Vagina (tissue), 2 donors: ENCODE results near the gene URI1. TPM values are rescaled to one million over a fixed set of nuclear protein-coding genes. Genes with fewer than 3 reads are reported as not detected.

Experiments
- DNase-seq, 2 donors: peaks; one replicate each; pipeline ENCODE4 v3.0.0-alpha.2; 2017; ENCODE audit errors: extremely low spot score in 2 of 2
- H3K27ac ChIP-seq: fragments of 200-600 bp; sonication (generic); one replicate; pipeline ENCODE4 v1.5.1; 2019
- H3K27me3 ChIP-seq: fragments of 200-600 bp; sonication (generic); one replicate; pipeline ENCODE4 v1.5.1; 2019
- H3K36me3 ChIP-seq, 2 donors: fragments of 200-600 bp; sonication (generic); one replicate each; pipeline ENCODE4 v1.5.1; 2017 to 2019
- H3K4me1 ChIP-seq: fragments of 200-600 bp; sonication (generic); one replicate; pipeline ENCODE4 v1.5.1; 2019
- H3K4me3 ChIP-seq, 2 donors: fragments of 200-600 bp; sonication (generic); 1 replicate in 1 of 2; 2 replicates in 1 of 2; pipeline ENCODE4 v1.5.1; 2016 to 2019
- H3K9me3 ChIP-seq: fragments of 200-600 bp; sonication (generic); one replicate; pipeline ENCODE4 v1.5.1; 2019
- POLR2A ChIP-seq, 2 donors: fragments of 450-650 bp; IDR thresholded peaks; one replicate each; pipeline ENCODE4 v1.6.1; 2017; ENCODE audit warnings: antibody characterized with exemption in 2 of 2, mild to moderate bottlenecking in 2 of 2, moderate library complexity in 2 of 2
- POLR2AphosphoS5 ChIP-seq, 2 donors: sonication (generic); formaldehyde crosslinking; IDR thresholded peaks; one replicate each; pipeline ENCODE4 v1.9.0; 2017; ENCODE audit warnings: antibody characterized with exemption in 2 of 2, mild to moderate bottlenecking in 2 of 2, low read depth in 1 of 2; ENCODE audit not compliant: insufficient read depth in 1 of 2
- intact Hi-C: fragments of 100-400 bp; cut with DNase I; formaldehyde crosslinking; loops from one replicate; pipeline ENCODE4 v1.15.1; 2023
- total RNA-seq: library from RNA; depleted of rRNA; stranded (reverse); fragments of >200 nt; gene quantifications from one replicate; pipeline ENCODE4 v1.2.3, GENCODE V29; 2016
- TF ChIP-seq, protein P1 (sequence below), 3 experiments: fragments of 450-650 bp in 2 of 3; fragments of 200-600 bp in 1 of 3; sonication (generic) in 1 of 3; IDR thresholded peaks; one replicate each; pipeline ENCODE4 v1.5.1; 2017 to 2019; ENCODE audit warnings: antibody characterized with exemption in 3 of 3, mild to moderate bottlenecking in 2 of 3, moderate library complexity in 2 of 3

The URI1 gene
- total RNA-seq, 1 donor from 2014 or later: 39.8 TPM

DNA sequence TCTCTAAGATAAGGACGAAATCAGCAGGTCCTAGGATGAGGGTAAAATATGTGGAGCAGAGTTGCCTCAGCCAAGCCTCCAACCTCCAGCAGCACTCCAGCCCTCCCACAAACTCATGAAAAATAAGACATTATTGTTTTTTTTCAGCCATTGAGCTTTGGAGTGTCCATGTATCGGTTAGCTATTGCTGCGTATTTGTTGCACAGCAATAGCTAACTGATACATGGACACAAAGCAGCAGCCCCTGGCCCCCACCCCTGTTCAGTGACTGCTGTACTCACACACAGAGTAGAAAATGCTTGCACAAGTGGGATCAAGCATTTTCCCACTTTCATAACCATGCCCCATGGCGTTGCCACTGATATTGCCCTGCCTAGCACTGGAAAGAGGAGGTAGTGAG is 19.1 kb upstream of the URI1 start:
- intact Hi-C loops: no loop called here
- TF ChIP-seq POLR2A (IDR thresholded peaks at IDR 0.05): no peak
- TF ChIP-seq, protein P1, sequence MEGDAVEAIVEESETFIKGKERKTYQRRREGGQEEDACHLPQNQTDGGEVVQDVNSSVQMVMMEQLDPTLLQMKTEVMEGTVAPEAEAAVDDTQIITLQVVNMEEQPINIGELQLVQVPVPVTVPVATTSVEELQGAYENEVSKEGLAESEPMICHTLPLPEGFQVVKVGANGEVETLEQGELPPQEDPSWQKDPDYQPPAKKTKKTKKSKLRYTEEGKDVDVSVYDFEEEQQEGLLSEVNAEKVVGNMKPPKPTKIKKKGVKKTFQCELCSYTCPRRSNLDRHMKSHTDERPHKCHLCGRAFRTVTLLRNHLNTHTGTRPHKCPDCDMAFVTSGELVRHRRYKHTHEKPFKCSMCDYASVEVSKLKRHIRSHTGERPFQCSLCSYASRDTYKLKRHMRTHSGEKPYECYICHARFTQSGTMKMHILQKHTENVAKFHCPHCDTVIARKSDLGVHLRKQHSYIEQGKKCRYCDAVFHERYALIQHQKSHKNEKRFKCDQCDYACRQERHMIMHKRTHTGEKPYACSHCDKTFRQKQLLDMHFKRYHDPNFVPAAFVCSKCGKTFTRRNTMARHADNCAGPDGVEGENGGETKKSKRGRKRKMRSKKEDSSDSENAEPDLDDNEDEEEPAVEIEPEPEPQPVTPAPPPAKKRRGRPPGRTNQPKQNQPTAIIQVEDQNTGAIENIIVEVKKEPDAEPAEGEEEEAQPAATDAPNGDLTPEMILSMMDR (IDR thresholded peaks at IDR 0.05): no peak
- no peak for TF ChIP-seq POLR2AphosphoS5 (IDR thresholded peaks at IDR 0.05; ENCODE audit: insufficient read depth in 1 of 2, low read depth in 1 of 2)
- Histone ChIP-seq H3K27me3 (no peaks in the 10 kb centered on the region), H3K27ac (no peak overlapping the region), H3K4me3 (no peak overlapping the region), H3K9me3 (no peaks in the 10 kb centered on the region), H3K36me3 (no peaks in the 10 kb centered on the region), H3K4me1 (no peaks in the 10 kb centered on the region)
- no peak for DNase-seq

GRCh38 chr19:29923653-29924052 is 18.4 kb upstream of the URI1 start:
- no peak for DNase-seq
- Histone ChIP-seq H3K36me3 (no peaks in the 10 kb centered on the region), H3K27ac (no peak overlapping the region), H3K4me3 (no peak overlapping the region), H3K27me3 (no peaks in the 10 kb centered on the region), H3K9me3 (no peaks in the 10 kb centered on the region), H3K4me1 (no peaks in the 10 kb centered on the region)
- TF ChIP-seq POLR2A (IDR thresholded peaks at IDR 0.05): no peak
- TF ChIP-seq, protein P1 (IDR thresholded peaks at IDR 0.05): no peak
- TF ChIP-seq POLR2AphosphoS5 (IDR thresholded peaks at IDR 0.05; ENCODE audit: insufficient read depth in 1 of 2, low read depth in 1 of 2): no peak
- intact Hi-C loops: no loop called here

DNA sequence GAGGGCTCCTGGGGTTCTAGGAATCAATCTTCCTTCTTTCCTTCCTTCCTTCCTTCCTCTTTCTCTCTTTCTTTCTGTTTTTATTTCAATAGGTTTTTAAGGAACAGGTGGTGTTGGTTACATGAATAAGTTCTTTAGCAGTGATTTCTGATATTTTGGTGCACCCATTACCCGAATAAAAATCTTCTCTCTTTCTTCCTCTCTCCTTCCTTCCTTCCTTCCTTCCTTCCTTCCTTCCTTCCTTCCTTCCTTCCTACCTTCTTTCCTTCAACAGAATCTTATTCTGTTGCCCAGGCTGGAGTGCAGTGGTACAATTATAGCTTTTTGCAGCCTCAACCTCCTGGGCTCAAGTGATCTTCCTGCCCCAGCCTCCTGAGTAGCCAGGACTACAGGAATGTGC is 16.0 kb upstream of the URI1 start:
- no peak overlapping the region for H3K27ac ChIP-seq
- no peaks in the 10 kb centered on the region for H3K9me3 ChIP-seq
- TF ChIP-seq POLR2AphosphoS5 (IDR thresholded peaks at IDR 0.05; ENCODE audit: insufficient read depth in 1 of 2, low read depth in 1 of 2) (no peak), POLR2A (IDR thresholded peaks at IDR 0.05) (no peak)
- TF ChIP-seq, protein P1 (IDR thresholded peaks at IDR 0.05): no peak
- H3K4me3 ChIP-seq: no peak overlapping the region
- intact Hi-C loops: no loop called here
- no peaks in the 10 kb centered on the region for H3K4me1 ChIP-seq
- H3K36me3 ChIP-seq: no peaks in the 10 kb centered on the region
- H3K27me3 ChIP-seq: no peaks in the 10 kb centered on the region
- DNase-seq: no peak

- TF ChIP-seq POLR2AphosphoS5 (IDR thresholded peaks at IDR 0.05; ENCODE audit: insufficient read depth in 1 of 2, low read depth in 1 of 2): no peak
- TF ChIP-seq, protein P1 (IDR thresholded peaks at IDR 0.05): no peak
- TF ChIP-seq POLR2A (IDR thresholded peaks at IDR 0.05): no peak
- Histone ChIP-seq H3K36me3 (no peaks in the 10 kb centered on the region), H3K27ac (no peak overlapping the region), H3K4me3 (no peak overlapping the region), H3K27me3 (no peaks in the 10 kb centered on the region), H3K9me3 (no peaks in the 10 kb centered on the region), H3K4me1 (no peaks in the 10 kb centered on the region)
- intact Hi-C loops: no loop called here
- no peak for DNase-seq
Observed at GRCh38 chr19:29926801-29927200, 15.2 kb upstream of the URI1 start.

DNA sequence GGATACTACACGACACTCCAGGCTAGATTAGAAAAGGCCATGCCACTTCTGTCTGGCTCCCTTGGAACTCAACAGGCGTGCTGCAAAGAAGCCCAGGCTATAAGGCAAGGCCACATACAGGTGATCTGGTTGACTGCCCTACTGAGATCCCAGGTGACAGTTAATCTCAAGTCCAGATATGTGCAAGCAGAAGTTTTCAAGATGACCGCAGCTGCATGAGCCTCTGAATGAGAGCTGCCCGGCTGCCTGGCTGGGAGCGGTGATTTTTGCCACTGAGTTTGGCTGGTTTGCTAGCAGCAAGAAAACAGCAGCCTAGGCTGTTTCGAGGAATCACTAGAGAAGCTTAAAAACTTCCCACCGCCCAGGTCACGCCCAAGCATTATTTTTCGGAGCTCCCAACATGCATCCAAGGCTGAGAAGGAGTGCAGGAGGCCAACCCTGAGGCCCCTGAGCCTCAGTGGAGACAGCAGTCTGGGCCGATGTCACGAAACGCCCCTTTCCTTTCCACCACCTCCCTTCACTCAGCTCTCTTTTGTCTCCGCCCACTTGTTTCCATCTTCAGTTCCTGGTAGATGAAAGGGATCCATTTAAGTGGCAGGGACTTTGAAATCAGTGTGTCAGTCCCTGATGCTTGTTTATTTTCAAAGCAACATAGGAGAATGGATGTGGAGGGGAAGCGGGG is 14.0 kb upstream of the URI1 start:
- H3K4me3 ChIP-seq: no peak overlapping the region
- no peaks in the 10 kb centered on the region for H3K36me3 ChIP-seq
- H3K4me1 ChIP-seq: no peaks in the 10 kb centered on the region
- TF ChIP-seq, protein P1 (IDR thresholded peaks at IDR 0.05): no peak
- TF ChIP-seq POLR2AphosphoS5 (IDR thresholded peaks at IDR 0.05; ENCODE audit: insufficient read depth in 1 of 2, low read depth in 1 of 2) (no peak), POLR2A (IDR thresholded peaks at IDR 0.05) (no peak)
- intact Hi-C loops: no loop called here
- DNase-seq: no peak
- no peak overlapping the region for H3K27ac ChIP-seq
- no peaks in the 10 kb centered on the region for H3K9me3 ChIP-seq
- no peaks in the 10 kb centered on the region for H3K27me3 ChIP-seq
